ENCODE results near the gene RUNX2. TPM values are rescaled to one million over a fixed set of nuclear protein-coding genes. Genes with fewer than 3 reads are reported as not detected.

The RUNX2 gene
- total and polyA plus RNA-seq, 2 of the 8 experiments (the other 6 are each of a cell fraction or from before 2014, with no cell fraction given): 0.26 to 1.2 TPM

DNA sequence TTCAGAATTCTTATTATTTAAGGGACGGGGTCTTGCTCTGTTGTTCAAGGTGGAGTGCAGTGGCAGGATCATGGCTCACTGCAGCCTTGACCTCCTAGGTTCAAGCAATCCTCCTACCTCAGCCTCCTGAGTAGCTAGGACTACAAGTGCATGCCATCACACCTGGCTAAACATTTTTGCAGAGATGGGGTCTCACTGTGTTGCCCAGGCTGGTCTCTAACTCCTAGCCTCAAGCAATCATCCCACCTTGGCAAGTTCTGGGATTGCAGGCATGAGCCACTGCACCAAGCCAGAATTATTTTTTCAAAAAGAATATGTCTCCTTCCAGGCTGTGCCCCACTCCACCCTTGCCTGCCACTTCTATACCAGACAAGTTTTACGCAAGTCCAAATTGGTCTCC is 239.7 kb downstream of the RUNX2 start:
- Histone ChIP-seq H2BK12ac (ENCODE audit: low read depth, low read length) (no peak overlapping the region), H3K4ac (replicated peaks; ENCODE audit: insufficient read length, low read depth, low read length) (no peak overlapping the region), H2BK5ac (ENCODE audit: low read depth, low read length) (no peak overlapping the region), H2BK15ac (ENCODE audit: low read length) (no peak overlapping the region), H4K20me1 (replicated peaks in 1 of 2; ENCODE audit: control insufficient read depth in 1 of 2, insufficient read depth in 2 of 2, low read length in 2 of 2) (no peaks in the 10 kb centered on the region), H2BK120ac (replicated peaks; ENCODE audit: low read depth, low read length) (no peak overlapping the region), H2AFZ (ENCODE audit: low read length) (no peak overlapping the region), H2AK5ac (ENCODE audit: low read depth, low read length) (no peak overlapping the region), H3K9ac (replicated peaks in 1 of 4; ENCODE audit: extremely low read depth in 1 of 4, low read depth in 3 of 4, low read length in 3 of 4) (no peak overlapping the region), H3K36me3 (ENCODE audit: control insufficient read depth in 2 of 4, insufficient read depth in 4 of 4, low read length in 3 of 4) (no peaks in the 10 kb centered on the region), H3K23ac (ENCODE audit: insufficient read length) (no peak overlapping the region), H3K27ac (ENCODE audit: low read depth, low read length) (no peak overlapping the region), H4K91ac (replicated peaks; ENCODE audit: insufficient read length, low read length) (no peak overlapping the region), H3K4me2 (ENCODE audit: insufficient read depth in 1 of 2, low read depth in 2 of 2, low read length in 2 of 2) (no peak overlapping the region), H3K14ac (ENCODE audit: insufficient read length) (no peak overlapping the region), H2BK20ac (ENCODE audit: low read length) (no peak overlapping the region), H3K56ac (replicated peaks; ENCODE audit: insufficient read length, low read depth, low read length) (no peak overlapping the region), H3K27me3 (replicated peaks in 1 of 4; ENCODE audit: control insufficient read depth in 3 of 4, extremely low read depth in 1 of 4, insufficient read depth in 3 of 4, low read length in 3 of 4) (no peaks in the 10 kb centered on the region), H3K4me3 (ENCODE audit: extremely low read depth in 1 of 4, insufficient read depth in 2 of 4, low read depth in 3 of 4, low read length in 4 of 4) (no peak overlapping the region), H4K5ac (ENCODE audit: insufficient read length, low read depth, low read length) (no peak overlapping the region), H3K79me2 (ENCODE audit: control insufficient read depth in 1 of 2, insufficient read depth in 2 of 2, low read length in 2 of 2) (no peaks in the 10 kb centered on the region), H3K18ac (ENCODE audit: extremely low read depth, low read length) (no peak overlapping the region), H3K9me3 (ENCODE audit: insufficient read depth in 2 of 2, low read depth in 1 of 2, low read length in 1 of 2) (no peaks in the 10 kb centered on the region), H3K23me2 (ENCODE audit: low read depth, low read length) (no peaks in the 10 kb centered on the region), H3K79me1 (ENCODE audit: low read depth, low read length) (no peaks in the 10 kb centered on the region), H3K4me1 (replicated peaks in 1 of 4; ENCODE audit: control insufficient read depth in 3 of 4, insufficient read depth in 4 of 4, low read length in 3 of 4) (no peaks in the 10 kb centered on the region), H4K8ac (ENCODE audit: extremely low read depth, insufficient read depth, low read length) (no peak overlapping the region)
- POLR2A ChIA-PET (ENCODE audit: partially characterized antibody): no interaction called here
- 73% methylated on average over 2 of the region's 2 CpGs; no CpG with 5 or more reads in 1 of the 2 experiments for WGBS, 2 experiments (ENCODE audit: extremely low coverage in 1 of 2, insufficient coverage in 1 of 2, insufficient read length in 1 of 2, insufficient replicate concordance in 2 of 2, low coverage in 1 of 2, low lambda C conversion rate in 2 of 2, missing lambda C conversion rate in 1 of 2)
- DNase-seq (ENCODE audit: low read depth in 1 of 2, low spot score in 2 of 2) (no peak), FAIRE-seq (no peak)
- no peak for TF ChIP-seq EGR1 (IDR thresholded peaks at IDR 0.05; ENCODE audit: borderline replicate concordance, low read depth, low read length)
- TF ChIP-seq, protein P1, sequence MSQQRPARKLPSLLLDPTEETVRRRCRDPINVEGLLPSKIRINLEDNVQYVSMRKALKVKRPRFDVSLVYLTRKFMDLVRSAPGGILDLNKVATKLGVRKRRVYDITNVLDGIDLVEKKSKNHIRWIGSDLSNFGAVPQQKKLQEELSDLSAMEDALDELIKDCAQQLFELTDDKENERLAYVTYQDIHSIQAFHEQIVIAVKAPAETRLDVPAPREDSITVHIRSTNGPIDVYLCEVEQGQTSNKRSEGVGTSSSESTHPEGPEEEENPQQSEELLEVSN (IDR thresholded peaks at IDR 0.05): no peak
- TF ChIP-seq JUND (IDR thresholded peaks at IDR 0.05; ENCODE audit: low read length): no peak
- TF ChIP-seq BRCA1 (IDR thresholded peaks at IDR 0.05; ENCODE audit: low read depth, low read length): no peak
- TF ChIP-seq KDM4A (IDR thresholded peaks at IDR 0.05; ENCODE audit: low read depth, low read length, severe bottlenecking): no peak
- TF ChIP-seq YY1 (IDR thresholded peaks at IDR 0.05; ENCODE audit: low read depth, low read length): no peak
- no peak for TF ChIP-seq JUN (IDR thresholded peaks at IDR 0.05; ENCODE audit: low read depth, low read length)
- TF ChIP-seq RNF2 (IDR thresholded peaks at IDR 0.05; ENCODE audit: borderline replicate concordance, low read depth, low read length, missing control alignments, poor library complexity, severe bottlenecking): no peak
- TF ChIP-seq RXRA (IDR thresholded peaks at IDR 0.05; ENCODE audit: insufficient read depth, low read depth, low read length): no peak
- CTCF ChIA-PET (ENCODE audit: partially characterized antibody): no interaction called here

Measured in H1 (cell line).